HG02759 (cell line): ENCODE data around the gene WASF1.
A peak's percentile ranks its signal among the peaks of the same experiment; 100 is the strongest.

ENCODE experiments used
- ATAC-seq: cut with Tn5 transposase; IDR thresholded peaks from one replicate; pipeline ENCODE4 v1.9.1; 2021; ENCODE audit warnings: mild to moderate bottlenecking, moderate library complexity; ENCODE audit not compliant: unreplicated experiment

The WASF1 gene

DNA sequence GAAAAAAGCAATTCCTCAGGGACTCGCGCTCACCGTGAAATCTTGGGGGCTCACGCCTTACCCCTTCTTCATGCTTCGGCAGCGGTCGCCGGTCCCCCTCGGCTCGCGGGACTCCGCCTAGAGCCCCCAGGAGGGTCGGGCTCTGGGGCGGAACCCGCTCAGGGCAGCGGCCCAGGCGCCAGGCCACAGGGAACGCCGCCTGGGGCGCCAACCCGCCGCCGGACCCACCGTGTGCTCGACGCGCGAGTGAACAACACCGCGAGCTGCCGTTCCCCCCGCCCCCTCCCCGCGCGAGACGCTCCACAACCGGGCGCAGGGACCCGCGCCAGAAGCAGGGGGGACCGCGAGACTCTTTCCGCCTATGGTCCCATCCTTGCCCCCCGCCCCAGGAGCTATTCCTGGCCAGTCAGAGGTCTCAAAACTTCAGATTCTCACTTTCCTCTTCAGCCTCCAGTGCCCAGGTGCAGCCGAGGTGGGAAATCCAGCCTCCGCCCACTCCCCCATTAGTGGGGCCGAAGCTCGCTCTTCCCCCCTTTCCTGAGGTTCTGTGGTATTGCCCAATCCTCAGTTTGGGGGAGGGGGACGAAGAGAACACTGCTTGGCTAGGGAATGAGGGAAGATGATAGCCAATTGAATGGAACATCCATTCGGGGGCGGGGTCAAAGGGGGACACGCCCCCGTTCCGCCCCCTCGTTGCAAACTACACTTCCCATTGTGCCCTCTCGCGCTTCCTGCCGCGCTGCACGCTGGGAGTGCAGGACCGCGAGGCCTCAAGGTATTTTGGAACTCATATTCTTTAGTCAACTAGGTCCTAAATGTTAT, at the start of gene WASF1:
TSS of gene WASF1 (minus strand) at position 265 of the 822 bp plus-strand sequence. CDS start 52,069 bp downstream, outside the sequence.
- ATAC-seq: peak; percentile 86

DNA sequence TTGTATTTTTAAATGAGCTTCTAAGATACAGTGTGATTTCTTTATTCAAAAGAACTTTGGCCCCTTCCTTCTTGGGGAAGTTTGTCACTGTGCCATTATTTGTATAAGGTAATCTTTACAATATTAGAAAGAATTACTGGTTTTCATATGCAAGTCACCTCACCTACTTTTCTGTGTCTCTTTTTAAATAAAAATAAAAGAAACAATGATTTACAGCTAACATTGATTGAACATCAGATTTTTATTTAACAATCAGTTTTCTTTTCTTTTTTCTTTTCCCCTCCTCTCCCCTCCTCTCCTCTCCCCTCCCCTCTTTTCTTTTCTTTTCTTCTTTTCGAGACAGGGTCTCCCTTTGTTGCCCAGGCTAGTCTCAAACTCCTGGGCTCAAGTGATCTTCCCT, 46.8 kb upstream of the WASF1 start:
- no peak for ATAC-seq

DNA sequence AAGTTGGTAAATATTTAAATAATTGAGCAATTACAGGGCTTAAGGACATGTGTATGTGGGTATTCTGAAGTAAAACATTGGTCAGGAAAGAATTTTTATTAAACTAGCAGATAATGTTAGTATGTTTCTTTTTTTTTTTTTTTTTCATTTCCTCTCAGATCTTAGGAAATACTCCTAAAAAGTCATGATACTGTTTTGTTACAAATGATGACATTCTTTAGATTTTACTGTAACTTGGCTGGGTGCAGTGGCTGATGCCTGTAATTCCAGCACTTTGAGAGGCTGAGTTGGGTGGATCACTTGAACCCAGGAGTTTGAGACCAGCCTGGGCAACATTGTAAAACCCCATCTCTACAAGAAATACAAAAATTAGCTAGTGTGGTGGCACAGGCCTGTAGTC, 42.3 kb upstream of the WASF1 start:
- no peak for ATAC-seq

DNA sequence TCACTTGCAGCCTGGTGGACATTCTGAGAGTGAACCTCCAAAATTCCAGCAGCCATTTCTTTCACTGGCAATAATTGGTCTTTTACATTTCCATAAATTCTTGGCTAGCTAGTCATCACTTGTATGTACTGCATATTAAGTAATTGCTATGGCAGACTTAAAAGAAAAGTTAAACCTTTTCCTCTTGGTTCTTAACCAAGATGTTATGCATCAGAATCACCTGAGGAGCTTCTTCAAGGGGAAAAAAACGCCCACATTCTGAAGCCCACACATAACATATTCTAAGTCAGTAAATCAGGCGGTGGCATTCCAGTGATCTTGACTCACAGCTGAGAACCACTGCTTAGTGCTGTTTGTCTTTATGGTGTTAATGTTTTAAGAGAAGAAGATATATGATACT, 37.8 kb upstream of the WASF1 start:
- no peak for ATAC-seq

DNA sequence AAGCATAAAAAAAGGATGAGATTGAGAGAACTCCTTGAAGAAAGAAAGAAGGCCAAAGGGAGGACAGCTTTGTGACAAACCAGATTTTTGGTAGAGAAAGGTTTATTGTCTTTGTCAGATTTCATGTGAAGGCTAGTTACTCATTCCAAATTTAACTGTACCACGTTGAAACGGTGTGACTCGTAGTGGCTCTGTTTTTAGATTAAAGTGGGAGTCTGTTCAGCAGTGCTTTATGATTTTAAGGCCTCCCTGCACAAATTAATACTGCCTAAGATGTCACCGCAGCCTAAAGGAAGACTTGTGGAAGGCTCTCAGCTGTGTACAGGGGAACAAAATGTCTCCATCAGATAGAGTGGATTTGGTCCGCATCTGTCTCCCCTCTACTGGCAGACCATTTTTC, 36.7 kb upstream of the WASF1 start:
- no peak for ATAC-seq

DNA sequence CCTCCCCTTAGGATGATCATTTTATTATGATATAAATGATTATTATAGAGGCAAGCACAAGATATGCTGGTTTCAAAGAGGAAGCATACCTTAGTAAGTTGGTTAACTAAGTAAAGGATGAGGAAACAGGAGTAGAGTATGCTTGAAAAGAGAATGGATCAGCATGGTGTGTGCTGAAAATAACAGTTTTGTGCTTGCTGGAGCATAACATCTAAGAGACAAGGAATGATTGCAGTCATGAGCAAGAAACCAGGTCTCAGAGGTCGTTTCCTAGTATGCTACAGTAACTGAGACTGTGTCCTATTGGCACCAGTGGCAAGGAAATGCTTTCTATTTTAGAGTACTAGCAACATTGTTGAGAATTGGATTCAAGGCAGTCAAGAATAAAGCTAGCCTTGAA, 34.9 kb upstream of the WASF1 start:
- no peak for ATAC-seq

DNA sequence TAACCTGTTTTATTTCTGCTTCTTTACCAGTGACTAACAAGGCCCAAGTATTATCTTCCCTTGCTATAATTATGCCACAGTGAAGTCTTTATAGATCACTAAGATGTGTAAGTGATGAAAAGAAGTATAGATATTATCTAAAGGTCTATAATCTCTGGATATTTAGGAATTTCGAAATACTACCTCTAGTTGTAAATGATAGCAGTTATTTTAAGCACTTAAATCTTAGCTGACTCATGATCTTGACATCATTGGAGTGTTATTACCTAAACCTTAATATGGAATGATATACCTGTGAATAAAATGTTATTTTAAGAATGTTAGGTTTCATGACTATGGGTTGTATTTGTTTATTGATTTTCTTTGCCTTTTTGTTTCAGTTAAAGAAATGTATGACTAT, 32.3 kb upstream of the WASF1 start:
- no peak for ATAC-seq

DNA sequence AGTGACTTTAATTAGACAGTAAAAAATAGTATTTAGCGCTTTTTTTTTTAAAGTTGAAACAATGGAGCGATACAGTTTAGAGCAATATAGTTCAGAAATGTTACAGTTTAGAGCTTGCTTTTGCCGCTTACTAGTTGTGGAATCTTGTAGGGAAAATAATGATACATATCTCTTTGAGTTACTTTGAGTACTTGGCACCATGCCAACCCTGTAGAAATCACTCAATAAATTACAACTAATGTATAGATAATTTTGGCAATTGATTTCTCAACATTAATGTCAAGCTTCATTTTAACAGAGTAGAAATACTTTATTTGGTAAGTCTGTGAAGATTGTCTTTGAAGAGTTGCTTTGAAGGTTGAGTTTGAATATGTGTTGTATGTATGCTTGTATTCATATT, 28.2 kb upstream of the WASF1 start:
- ATAC-seq: no peak

DNA sequence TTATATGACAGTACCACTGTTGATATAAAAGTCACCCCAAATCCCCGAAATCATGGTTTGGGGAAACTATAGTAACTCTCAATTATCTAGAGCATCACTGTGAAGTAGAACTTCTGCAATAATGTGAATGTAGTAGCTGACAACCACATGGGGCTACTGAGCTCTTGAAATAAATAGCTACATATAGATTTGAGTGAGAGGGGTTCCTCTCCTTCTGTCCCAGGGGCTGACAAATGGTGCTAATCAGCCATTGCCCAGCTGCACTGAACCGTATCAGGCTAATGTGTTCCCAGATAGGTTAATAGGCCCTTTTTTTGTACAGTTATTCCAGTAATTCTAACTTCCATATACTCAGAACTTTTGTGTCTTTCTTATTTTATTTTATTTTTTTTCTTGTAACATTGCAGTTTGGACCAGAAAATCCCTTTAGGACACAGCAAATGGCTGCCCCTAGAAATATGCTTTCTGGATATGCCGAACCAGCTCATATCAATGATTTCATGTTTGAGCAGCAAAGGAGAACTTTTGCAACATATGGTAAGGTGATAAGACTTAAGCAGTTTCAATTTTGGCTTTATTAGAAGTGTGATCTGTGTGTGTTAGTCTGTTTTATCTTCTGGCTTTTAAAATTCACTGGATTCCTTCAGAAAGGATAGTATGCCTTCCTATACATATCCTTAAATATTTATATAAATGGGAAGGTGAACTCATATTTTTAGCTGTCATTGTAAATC, 21.8 kb upstream of the WASF1 start:
- no peak for ATAC-seq

DNA sequence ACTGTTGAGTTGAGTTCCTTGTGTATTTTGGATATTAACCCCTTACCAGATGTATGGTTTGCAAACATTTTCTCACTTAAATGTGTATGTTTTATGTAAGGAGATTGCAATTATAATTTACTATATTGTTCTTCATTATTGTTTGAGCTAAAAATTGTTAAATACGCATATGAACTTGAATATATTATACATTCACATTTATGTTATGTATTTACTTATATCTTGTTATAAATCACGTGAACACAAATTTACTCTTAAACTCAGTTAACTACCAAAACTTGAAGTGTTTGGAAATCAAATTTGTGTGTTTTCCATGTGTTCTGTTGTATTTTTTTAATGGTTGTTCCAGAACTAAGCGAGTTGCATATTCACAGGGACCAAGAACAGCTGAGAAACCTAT, 19.1 kb upstream of the WASF1 start:
- no peak for ATAC-seq

DNA sequence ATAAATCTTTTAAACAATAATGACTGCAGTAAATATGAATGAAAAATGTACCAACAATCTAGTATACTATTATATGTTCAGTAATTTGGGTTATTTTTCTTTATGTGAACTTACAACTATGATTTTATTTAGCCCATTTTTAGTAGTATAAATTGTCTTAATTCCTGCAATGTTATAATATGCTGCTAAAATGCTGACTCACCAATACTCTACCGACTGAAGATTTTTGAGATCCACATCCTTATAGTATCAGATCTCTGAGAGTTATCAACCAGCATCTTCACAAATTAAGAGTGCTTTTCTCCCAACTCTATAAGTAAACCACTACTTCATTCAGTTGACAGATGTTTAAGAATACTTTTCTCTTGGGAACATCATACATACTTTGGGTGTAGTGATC, 17.4 kb upstream of the WASF1 start:
- ATAC-seq: no peak

DNA sequence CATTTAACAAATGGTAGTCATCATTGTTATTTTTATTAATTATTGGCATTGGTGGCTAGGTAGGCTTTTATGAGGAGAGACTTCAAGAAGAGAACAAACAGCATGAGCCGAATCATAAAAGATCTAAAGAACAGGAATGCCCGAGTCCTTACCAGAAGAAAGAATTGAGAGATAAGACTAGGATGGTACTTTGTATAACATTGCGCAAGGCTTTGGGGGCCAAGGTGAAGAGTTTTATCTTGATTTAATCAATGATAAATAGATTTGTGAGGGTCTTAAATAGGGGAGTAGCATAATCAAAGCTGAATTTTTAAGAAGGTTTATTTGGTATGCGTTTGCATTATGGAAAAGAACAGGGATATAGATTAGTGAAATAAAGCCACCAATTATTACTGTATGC, 16.2 kb upstream of the WASF1 start:
- ATAC-seq: no peak

DNA sequence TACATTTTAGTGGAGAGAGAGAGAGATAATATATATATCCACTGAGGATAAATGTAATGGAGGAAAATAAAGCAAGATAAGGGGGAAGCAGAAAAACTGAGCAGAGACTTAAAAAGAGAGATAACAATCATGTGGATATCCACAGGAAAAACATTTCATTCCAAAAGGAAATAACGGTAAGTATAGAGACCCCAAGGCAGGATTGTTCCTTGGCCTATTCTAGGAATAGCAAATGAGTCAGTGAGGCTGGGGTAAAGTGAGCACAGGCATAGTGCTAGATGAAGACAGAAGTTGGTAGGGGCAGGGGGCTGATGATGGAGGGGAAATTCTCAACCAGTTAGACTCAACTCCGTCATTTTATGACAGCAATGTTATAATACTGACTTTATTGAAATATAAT, 12.0 kb upstream of the WASF1 start:
- ATAC-seq: no peak

DNA sequence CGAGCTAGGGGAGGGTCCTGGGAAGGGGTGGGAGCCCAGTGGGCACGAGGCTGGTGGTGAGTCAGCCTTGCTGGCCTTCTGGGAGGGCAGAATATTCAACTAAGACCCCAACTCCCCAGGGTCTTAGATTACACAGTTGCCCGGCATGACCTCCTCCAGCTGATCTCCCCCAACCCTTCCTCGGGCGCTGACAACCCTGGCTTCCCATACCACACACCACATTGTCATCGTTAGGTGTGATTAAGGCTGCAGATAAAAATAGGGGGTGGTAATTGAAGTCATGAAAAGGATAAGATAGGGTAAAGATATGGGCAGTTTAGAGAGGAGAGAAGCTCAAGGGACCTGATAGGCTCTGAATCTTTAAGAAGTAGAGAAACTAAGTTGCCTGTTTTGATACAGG, 11.3 kb upstream of the WASF1 start:
- ATAC-seq: no peak

DNA sequence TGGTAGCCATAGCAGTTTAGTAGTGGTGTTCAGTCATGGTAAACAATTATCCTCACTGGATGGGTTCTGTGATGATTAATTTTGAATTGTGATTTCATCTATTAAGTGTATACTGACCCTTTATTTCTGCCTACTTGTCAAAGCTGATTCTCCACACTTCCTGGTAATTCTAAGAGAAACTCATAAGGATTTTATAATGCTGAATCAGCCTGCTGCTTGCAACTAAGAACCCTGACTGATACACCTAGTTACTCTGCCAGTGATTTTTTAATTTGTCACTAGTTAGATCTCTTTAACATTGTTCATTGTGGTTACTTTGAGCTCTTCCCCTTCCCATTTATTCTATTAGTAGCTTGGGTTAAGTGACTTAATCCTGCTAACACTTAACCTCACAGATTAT, 9.3 kb upstream of the WASF1 start:
- no peak for ATAC-seq

DNA sequence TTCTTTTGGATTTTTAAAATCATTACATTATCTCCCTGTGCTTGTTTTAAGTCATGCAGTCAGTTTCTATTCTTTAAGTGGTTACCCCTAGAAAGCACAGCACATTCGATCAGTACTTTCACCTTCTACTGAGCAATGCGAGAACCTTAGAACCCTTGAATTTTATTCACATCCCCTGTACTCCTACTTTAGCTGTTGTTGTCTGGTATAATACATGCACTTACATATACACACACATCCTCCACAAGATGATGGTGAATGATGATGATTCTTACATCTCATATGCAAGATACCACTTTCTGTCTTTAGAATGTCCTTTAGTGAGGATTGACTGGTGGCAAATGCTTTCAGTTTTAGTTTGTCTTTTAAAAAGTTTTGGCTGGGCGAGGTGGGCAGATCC, 6.4 kb upstream of the WASF1 start:
- no peak for ATAC-seq

DNA sequence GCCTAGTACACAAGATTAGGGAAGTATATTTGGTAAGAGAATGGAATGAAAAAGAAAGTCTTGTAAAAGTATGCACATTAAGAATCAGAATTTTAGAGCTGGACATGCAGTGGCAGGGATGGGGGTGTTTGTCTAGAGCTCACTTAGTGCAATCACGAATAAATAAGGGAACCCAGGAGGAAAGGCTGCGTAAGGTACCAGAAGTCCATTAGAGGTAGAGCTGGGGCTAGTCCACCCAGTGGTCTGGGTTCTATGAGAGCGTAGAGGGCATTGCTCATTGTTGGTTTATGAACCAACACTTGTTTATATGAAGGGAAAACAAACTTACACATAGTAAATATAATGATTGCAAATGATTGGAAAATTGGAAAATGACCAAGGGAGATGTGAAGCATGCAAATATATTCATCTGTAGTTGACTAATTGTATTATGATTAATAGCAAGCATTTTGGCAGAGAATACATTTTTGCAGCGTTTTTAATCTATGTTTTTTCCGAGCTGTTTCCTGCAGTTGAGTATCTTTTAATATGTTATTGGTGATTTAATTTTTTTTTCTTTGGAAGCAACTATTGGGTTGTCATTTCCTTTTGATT, 3.9 kb upstream of the WASF1 start:
- ATAC-seq: no peak

DNA sequence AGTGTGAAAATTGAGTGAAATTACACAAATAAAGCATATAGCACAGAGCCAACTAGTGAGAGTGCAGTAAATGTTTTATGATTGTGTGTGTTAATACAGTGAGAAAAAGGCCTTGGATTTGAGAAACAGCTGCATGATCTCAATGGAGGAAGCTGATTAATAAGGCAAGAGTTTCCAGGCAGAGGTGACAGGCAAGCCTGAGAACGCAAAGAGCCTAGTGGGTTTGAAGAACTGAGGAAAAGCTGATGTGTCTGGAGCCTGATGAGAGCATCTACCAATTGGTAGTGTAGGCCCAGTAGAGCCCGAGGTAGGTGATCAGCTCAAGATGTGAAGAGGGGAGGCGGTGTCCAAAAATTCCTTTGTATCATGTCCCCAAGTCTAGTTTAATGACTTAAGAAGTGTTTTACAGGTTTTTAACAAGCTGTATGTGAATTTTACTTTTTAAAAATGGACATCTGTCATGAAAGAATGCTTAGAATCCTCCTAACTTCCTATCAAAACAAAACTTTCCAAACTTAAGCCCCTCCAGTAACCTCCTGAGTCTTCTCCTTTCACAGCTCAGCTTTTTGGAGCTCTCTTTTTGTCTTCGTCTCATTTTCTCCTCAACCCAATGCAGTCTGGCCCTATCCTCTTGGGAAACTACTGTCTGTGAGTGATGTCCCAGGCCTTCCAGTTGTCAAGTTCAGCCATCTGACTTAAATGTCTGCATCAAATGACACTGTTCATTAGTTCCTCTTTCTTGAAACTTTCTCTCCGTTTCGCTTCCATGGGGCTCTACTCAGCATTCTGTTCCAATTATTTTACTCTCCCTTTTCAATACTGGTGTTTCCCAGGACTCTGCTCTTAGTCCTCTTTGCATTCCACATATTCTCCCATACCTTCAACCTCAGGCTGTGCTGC, 1.9 kb upstream of the WASF1 start:
- ATAC-seq: no peak

DNA sequence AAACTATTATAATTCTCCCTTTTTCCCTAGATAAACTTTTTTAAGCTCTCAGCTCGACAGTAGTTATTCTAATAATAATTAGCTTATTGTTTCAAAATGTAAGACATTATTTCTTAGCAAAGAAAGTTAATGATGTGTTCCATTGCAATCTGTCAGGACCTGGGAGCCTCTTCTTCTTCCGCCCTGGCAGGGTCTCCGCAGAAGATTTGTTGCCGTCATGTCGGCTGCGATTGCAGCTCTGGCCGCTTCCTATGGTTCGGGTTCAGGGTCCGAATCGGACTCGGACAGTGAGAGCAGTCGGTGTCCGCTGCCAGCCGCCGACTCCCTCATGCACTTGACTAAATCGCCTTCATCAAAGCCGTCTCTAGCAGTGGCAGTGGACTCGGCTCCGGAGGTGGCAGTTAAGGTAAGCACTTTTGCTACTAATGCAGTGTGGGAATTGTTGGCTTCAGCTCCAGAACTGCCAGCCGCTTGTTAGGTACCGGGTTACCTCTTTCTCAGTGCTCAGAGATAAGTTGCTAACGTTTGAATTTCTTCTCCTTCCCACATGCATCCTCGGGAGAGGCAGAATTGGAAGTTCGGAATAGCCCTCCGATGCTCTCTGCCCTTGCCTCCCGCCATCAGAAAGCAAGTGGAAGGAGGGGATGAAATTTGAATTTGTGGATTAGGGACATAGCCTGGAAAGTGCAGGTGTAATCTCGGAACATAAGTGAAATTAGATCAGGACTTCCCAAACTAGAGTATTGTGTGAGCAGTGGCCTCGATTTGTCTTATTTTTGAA, 948 bp upstream of the WASF1 start, which contains the start of gene CDC40:
TSS of gene CDC40 (plus strand) at position 200 of the 781 bp plus-strand sequence. CDS start at position 218, 18 bp downstream.
- peak; percentile 46 for ATAC-seq
